Measurements from ENCODE around the gene PPP2R3B. TPM values are rescaled to one million over a fixed set of nuclear protein-coding genes. Genes with fewer than 3 reads are reported as not detected.
"Not testable (repeated sequence)": the region's sequence is repeated elsewhere in the genome, so short reads cannot be mapped to it uniquely, and the experiment has no call there.

Gene PPP2R3B
- total RNA-seq, 1 donor from 2014 or later: 34.9 TPM

GRCh38 chrX:338836-339400, 47.8 kb downstream of the PPP2R3B start:
- intact Hi-C loops (cut with micrococcal nuclease): no loop called here

- intact Hi-C loops (cut with micrococcal nuclease): no loop called here
Observed at GRCh38 chrX:338281-338835, 48.3 kb downstream of the PPP2R3B start.

- intact Hi-C loops (cut with micrococcal nuclease): no loop called here
Observed at GRCh38 chrX:337331-337831, 49.3 kb downstream of the PPP2R3B start.

- intact Hi-C loops (cut with micrococcal nuclease): no loop called here
Observed at GRCh38 chrX:336227-336626, 50.5 kb downstream of the PPP2R3B start.

GRCh38 chrX:335758-336155, 51.0 kb downstream of the PPP2R3B start:
- intact Hi-C loops (cut with micrococcal nuclease): no loop called here

- intact Hi-C loops (cut with micrococcal nuclease): no loop called here
Observed at GRCh38 chrX:334971-335757, 51.5 kb downstream of the PPP2R3B start.

GRCh38 chrX:334331-334891, 52.3 kb downstream of the PPP2R3B start:
- intact Hi-C loops (cut with micrococcal nuclease): no loop called here

- intact Hi-C loops (cut with micrococcal nuclease): no loop called here
Observed at GRCh38 chrX:333611-334311, 52.9 kb downstream of the PPP2R3B start.

GRCh38 chrX:332916-333610, 53.6 kb downstream of the PPP2R3B start:
- intact Hi-C loops (cut with micrococcal nuclease): no loop called here

GRCh38 chrX:332496-332860, 54.2 kb downstream of the PPP2R3B start:
- intact Hi-C loops (cut with micrococcal nuclease): no loop called here

GRCh38 chrX:331825-332495, 54.7 kb downstream of the PPP2R3B start:
- intact Hi-C loops (cut with micrococcal nuclease): no loop called here

GRCh38 chrX:331151-331824, 55.4 kb downstream of the PPP2R3B start:
- intact Hi-C loops (cut with micrococcal nuclease): no loop called here

- intact Hi-C loops (cut with micrococcal nuclease): no loop called here
Observed at GRCh38 chrX:330726-331150, 56.0 kb downstream of the PPP2R3B start.

- intact Hi-C loops (cut with micrococcal nuclease): not testable (repeated sequence)
Observed at GRCh38 chrX:330141-330725, 56.5 kb downstream of the PPP2R3B start.

GRCh38 chrX:329291-329910, 57.3 kb downstream of the PPP2R3B start:
- intact Hi-C loops (cut with micrococcal nuclease): no loop called here

GRCh38 chrX:327660-328126, 59.0 kb downstream of the PPP2R3B start:
- intact Hi-C loops (cut with micrococcal nuclease): no loop called here

- intact Hi-C loops (cut with micrococcal nuclease): loop anchor here (5.0 kb wide), 1 partner anchor 833 kb away; no protein-coding TSS in a partner anchor
Observed at GRCh38 chrX:324664-325063, 62.0 kb downstream of the PPP2R3B start.

GRCh38 chrX:323721-324628, 62.7 kb downstream of the PPP2R3B start:
- intact Hi-C loops (cut with micrococcal nuclease): loop anchor here (5.0 kb wide), 1 partner anchor 833 kb away; no protein-coding TSS in a partner anchor
